Hematopoietic multipotent progenitor cell treated with erythropoietin and hydrocortisone succinate and interleukin-3 and kit ligand, for 15 days (in vitro differentiated cells): ENCODE results near the gene ZSCAN18.
"Not testable (repeated sequence)": the region's sequence is repeated elsewhere in the genome, so short reads cannot be mapped to it uniquely, and the experiment has no call there.

Experiments
- DNase-seq: peaks from one replicate; pipeline ENCODE4 v3.0.0-alpha.2; 2015; ENCODE audit warnings: low spot score

Gene ZSCAN18

DNA sequence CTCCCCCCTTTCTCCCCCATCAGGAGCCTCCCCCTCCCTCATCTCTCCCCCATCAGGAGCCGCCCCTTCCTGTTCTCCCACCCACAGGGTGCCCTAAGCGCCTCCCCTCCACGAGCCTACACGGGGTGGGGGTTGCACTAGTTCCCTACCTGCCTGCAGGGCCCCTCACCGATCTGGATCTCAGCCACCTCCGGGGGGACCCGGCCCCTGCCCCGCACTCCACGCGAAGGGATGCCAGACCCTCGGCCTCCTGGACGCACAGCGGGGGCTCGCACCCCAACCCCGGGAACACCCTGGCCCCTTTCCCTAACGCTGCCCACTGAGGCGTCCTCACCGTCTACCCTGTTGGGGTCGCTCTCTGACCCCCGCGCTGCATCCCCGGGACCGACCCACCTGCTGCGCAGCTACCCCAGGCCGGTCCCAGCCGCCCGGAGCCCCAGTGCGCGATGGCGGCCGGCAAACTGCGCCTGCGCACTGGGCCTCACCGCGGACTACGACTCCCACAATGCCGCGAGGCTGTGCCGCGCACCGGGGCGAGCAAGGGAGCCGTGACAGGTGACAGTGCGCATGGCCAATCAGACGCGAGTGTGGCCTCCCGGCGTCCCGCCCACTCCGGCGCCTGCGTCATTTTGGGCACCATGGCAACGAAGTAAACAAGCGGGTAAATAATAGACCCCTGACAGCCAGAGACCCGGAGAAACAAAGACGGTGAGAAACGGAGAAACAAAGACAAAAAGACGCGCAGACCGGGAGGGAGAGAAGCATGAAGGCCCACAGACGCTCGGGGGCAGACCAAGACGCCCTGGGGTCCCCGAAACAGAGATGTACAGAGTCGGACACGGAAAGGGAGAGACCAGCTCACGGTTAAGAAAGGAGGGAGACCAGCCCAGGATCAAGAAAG is at the start of gene ZSCAN18:
ZSCAN18 (minus strand) TSS at position 451 of the 901 bp plus-strand sequence. CDS start 7,964 bp downstream, outside the sequence.
- peak; percentile 41 for DNase-seq

DNA sequence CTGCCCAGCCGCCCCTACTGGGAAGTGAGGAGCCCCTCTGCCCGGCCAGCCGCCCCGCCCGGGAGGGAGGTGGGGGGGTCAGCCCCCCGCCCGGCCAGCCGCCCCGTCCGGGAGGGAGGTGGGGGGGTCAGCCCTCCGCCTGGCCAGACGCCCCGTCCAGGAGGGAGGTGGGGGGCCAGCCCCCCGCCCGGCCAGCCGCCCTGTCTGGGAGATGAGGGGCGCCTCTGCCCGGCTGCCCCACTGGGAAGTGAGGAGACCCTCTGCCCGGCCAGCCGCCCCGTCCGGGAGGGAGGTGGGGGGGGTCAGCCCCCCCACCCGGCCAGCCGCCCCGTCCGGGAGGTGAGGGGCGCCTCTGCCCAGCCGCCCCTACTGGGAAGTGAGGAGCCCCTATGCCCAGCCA is 49.4 kb upstream of the ZSCAN18 start:
- not testable (repeated sequence) for DNase-seq

DNA sequence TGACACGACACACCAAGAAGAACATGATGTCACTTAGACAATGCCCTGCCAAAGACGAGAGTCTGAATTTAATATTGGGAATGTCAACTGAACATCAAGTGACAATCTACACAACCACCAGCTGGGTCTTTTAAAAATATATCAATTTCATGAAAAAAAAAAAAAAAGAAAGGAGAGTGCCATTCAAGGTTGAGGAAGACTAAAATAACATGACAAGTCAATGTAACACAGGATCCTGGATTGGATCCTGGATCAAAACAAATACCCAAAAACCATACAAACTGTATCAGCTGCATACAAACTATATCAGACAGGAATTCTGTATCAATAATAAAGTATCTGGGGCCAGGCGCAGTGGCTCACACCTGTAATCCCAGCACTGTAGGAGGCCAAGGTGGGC is 47.8 kb upstream of the ZSCAN18 start:
- DNase-seq: no peak

GRCh38 chr19:58134244-58134643 is 36.2 kb upstream of the ZSCAN18 start:
- no peak for DNase-seq

DNA sequence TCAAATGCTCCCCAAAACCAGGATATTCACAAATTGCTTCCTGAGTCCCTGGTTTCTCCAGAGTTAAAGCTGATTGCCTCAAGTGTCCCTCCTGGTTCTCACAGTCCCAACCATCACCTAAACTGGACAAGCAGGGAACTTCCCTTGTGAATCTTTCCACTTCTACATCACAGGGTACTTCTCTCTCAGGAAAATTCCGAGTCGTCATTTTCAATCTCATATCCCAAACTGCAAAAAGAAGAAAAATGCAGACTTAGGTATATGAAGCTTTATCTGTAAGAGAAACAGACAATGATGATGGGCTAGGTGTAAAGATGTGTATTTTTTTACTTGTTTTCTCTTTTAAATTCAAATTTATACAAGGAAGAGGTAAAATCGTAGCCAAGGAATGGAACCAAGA is 31.3 kb upstream of the ZSCAN18 start:
- no peak for DNase-seq

DNA sequence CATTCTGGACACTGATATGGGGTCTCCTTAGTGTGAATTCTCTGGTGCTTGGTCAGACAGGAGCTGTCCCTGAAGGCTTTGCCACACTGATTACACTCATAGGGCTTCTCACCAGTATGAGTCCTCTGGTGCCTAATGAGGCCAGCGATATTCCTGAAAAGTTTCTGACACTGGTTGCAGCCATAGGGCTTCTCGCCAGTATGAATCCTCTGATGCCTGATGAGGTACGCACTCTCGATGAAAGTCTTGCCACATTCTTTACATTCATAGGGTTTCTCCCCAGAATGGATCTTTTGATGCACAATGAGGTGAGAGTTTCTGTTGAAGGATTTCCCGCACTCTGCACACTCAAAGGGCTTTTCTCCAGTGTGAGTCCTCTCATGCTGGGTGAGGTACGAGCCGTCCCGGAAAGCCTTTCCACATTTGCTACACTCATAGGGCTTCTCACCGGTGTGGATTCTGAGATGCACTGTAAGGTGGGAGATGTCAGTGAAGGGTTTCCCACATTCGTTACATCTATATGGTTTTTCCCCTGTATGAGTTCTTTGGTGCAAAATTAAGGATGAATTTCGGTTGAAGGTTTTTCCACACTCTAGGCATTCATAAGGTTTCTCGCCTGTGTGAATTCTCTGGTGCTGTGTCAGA is 30.1 kb upstream of the ZSCAN18 start:
- DNase-seq: no peak

DNA sequence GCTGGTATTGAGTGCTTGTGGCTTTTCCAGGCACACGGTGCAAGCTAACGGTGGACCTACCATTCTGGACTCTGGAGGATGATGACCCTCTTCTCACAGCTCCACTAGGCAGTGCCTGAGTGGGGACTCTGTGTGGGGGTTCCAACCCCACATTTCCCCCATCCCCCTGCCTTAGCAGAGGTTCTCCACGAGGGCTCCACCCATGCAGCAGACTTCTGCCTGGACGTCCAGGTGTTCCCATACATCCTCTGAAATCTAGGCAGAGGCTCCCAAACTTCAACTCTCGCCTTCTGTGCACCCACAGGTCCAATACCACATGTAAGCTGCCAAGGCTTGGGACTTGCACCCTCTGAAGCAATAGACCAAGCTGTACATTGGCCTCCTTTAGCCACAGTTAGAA is 25.3 kb upstream of the ZSCAN18 start:
- DNase-seq: no peak

DNA sequence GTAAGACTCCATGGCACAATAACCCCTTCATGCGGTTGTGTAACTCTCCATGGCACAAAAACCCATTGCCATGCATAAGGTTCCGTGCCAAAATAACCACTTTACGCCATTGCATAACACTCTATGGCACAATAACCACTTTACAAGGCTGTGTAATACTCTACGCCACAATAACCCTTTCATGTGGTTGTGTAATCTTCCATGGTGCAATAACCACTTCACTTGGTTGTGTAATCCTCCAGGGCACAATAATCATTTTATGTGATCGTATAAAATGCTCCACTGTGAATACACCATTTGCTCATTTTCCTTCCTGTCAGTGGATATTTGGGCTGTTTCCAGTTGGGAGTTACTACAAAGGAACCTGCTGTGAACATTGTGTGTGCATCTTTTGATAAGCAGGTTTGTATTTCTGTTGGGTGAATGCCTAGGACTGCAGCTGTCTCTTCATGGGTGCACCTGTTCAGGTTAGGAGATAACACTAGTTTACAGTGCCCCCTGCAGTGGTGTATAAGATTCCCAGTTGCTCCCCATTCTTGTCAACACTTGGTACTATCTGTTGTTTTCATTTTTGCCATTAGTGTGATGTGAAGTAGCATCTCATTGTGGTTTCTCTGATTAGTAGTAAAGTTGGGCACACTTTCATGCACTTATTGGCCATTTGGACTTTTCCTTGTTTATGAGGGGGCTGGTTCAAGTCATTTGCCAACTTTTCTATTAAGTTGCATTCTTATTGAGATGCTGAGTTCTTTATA is 21.1 kb upstream of the ZSCAN18 start:
- no peak for DNase-seq

GRCh38 chr19:58117841-58118575 is 20.0 kb upstream of the ZSCAN18 start:
- no peak for DNase-seq

GRCh38 chr19:58108546-58108817 is 10.5 kb upstream of the ZSCAN18 start:
- no peak for DNase-seq

- DNase-seq: no peak
Observed at GRCh38 chr19:58107778-58108545, 9.9 kb upstream of the ZSCAN18 start.

GRCh38 chr19:58098682-58098998 is 609 bp upstream of the ZSCAN18 start:
- DNase-seq: no peak

GRCh38 chr19:58097349-58097748 is 682 bp downstream of the ZSCAN18 start:
- DNase-seq: no peak

DNA sequence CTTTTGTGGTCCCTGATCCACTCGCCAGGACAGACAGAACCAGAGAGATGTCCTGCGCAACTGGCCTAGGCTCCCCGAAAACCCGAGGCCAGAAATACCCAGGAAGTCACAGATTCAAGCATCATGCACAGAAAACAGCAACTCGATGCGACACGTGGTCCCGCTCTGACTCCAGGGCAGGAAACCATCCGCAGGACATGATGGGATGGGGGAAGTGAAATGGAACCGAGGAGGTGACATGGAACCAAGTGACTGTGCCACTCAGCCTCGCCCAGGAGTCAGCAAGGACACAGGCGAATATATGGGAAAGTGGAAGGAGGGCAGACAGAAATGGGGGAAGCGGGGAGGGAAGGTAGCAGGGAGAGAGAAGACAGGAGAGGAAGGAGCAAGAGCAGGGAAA is 1.1 kb downstream of the ZSCAN18 start:
- no peak for DNase-seq

DNA sequence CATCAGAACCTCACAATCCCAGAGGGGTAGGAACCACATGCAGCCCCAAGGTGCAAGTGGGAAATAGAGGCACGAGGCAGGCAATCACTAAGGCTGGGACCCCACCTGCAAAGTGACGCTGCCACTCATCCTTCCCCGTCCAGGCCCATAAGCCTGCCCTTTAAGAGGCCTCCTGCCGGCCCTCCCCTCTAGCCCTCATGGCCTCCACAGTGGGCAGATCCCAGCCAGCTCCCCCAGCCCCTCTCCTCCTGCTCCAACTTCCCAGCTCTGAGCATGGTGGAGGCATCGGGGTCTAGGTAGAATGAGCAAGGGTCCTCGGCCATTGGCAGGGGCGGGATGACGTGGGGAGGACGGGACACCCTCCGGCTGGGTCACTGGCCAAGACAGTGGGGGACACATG is 2.7 kb downstream of the ZSCAN18 start:
- no peak for DNase-seq

DNA sequence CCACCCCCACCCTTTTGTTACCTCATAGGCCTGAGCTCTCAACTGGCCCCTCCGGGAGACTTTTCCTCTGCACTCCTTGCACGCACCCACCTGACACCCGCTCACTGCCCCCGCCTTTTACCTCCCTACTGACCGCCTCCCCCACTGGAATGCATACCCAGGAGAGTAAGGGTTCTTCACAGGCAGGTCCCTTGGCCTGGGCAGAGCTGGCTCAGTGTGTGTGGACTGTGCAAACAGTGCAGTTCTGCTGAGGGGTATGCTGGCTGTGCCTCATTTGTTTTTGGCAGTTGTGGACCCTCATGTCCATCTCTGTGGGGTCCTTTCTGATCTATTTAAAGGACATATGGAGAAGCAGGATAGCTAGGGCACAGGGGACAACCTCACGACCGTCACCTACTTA is 5.0 kb downstream of the ZSCAN18 start:
- DNase-seq: no peak

DNA sequence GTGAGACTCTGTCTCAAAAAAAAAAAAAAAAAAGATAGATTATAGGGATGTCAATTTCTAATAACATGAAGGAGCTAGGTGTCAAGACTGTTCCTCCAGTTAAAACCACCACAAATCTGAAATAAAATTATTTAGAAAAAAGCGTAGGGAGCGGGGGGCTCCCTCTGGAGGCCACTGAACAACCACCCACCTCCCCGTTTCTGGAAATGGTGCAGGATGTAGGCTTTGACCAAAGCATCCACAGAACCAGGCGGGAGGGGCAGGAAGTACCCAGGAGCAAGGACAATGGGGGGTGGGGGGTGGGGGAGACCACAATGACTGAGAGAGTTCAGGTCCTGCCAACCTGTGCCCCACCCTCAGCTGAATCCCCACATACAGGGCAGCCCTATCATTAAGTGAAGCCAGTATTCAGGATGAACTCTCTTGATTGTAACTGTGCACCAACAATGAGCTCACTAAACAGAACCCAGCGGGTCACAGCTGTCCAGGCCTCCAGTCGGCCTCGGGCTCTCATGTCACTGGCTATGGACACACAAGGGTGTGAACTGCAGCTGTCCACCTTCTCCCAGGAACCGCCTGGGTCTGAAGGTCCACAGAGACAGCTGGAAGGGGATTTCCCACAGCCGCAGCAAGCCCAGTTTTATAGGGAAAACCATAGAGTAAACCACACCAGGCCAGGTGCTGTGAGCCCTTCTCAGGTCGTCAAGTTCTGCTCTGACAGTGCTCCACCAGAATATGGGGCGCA is 6.6 kb downstream of the ZSCAN18 start:
- DNase-seq: no peak

DNA sequence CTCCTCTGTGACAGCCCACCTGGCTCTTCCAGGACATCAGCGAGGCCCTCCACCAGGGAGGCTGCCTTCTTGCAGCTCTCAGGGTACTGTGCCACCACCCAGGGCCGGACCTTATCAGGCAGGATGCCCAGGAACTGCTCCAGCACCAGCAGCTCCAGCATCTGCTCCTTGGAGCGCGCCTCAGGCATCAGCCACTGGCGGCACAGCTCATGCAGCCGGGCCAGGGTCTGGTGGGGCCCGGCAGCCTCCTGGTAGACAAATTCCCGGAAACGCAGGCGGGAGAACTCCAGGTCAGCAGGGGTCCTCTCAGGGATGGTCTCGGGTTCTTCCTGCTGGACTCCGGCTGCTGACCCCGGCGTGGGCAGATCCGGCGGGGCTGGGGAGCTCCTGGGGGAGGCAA is 8.2 kb downstream of the ZSCAN18 start:
- no peak for DNase-seq

DNA sequence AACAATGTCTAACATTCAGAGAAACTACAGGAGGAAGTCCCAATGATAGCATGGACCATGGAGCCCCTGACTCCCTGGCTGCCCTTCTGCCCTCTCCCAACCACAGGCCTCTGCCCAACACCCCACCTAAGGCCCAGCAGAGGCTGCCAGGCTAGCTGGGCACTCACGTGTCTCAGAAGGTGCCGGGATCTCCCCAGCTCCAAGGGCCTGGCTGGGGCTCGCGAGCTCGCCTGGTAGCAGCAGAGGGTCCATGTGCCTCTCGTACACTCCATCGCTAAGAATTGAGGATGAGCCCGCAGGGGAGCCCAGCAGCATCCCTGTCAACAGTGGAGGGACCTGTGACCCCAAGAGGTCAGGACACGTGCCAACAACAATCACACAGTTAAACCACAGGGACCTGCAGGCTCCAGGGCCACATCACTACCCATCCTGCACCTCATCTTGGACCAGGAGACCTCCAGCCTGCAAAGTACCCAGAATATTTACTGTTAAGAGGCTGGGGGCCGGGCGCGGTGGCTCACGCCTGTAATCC is 9.4 kb downstream of the ZSCAN18 start:
- DNase-seq: no peak

DNA sequence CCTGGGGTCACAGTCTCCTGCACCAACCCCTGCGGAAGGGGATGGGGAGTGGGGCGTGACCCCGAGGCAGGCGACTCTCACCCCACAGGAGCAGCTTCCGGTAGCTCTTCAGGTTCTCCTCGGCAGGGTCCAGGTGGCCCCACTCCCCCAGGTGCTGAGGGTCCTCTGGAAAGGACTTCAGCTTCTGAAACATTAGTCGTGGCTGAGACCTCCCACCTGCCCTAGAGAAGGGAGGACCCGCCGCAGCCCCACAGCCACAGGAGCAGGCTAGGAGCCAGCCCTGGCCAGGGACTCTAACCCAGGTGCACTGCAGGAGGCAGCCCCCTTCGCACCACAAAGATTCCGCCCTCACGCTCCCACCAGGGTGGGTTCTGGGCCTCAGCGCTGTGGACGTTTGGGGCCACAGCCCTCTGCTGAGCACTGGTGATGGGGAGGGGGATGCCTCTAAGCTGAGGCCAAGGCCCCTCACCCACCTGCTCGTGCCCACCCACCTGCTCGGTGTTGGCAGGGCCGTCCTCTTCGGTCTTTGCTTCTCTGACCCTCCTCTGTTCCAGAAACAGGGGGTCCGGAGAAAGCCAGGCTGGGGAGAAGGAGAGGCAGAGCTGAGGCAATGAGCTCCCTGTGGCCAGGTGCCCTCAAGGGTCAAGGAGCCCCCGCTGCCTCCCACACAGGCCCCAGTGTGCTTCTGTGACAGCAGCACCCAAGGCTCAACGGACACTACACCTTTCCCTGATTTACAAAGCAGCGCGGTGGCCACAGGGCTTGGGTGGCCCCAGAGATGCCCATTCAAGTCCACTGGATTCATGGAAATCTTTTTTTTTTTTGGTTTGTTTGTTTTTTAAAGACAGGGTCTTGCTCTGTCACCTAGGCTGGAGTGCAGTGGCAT is 11.0 kb downstream of the ZSCAN18 start:
- DNase-seq: no peak
